Heart left ventricle (tissue), 16 donors: Measurements from ENCODE around the gene KLHL36. TPM values are rescaled to one million over a fixed set of nuclear protein-coding genes. Genes with fewer than 3 reads are reported as not detected.

Experiments
- ATAC-seq, 4 donors: fragments of 200-7000 bp; cut with Tn5 transposase; one replicate each; pipeline ENCODE4 v1.9.1; 2020 to 2022; ENCODE audit warnings: moderate library complexity in 4 of 4, mild to moderate bottlenecking in 3 of 4, moderate number of reproducible peaks in 1 of 4
- DNase-seq, 5 donors: peaks; one replicate each; pipeline ENCODE4 v3.0.0-alpha.2; 2020
- H3K27ac ChIP-seq, 12 donors: fragments of 200-600 bp; sonication (generic) in 4 of 12; one replicate each; pipeline versions ENCODE4 v1.5.0 to v1.8.0; 2016 to 2022; ENCODE audit warnings: mild to moderate bottlenecking in 2 of 12
- H3K27me3 ChIP-seq, 9 donors: fragments of 200-600 bp; sonication (generic) in 2 of 9; one replicate each; pipeline versions ENCODE4 v1.5.1 to v1.8.0; 2016 to 2022; ENCODE audit warnings: mild to moderate bottlenecking in 3 of 9
- H3K36me3 ChIP-seq, 9 donors: fragments of 200-600 bp; sonication (generic) in 2 of 9; one replicate each; pipeline versions ENCODE4 v1.5.0 to v1.8.0; 2018 to 2022; ENCODE audit warnings: mild to moderate bottlenecking in 2 of 9
- H3K4me1 ChIP-seq, 12 donors: fragments of 200-600 bp; sonication (generic) in 4 of 12; one replicate each; pipeline versions ENCODE4 v1.5.0 to v1.8.0; 2016 to 2022; ENCODE audit warnings: mild to moderate bottlenecking in 3 of 12
- H3K4me3 ChIP-seq, 12 donors: fragments of 200-600 bp; sonication (generic) in 4 of 12; one replicate each; pipeline versions ENCODE4 v1.5.0 to v1.8.0; 2017 to 2022; ENCODE audit warnings: mild to moderate bottlenecking in 9 of 12, moderate library complexity in 4 of 12
- H3K9me3 ChIP-seq, 12 donors: fragments of 200-600 bp; sonication (generic) in 4 of 12; one replicate each; pipeline versions ENCODE4 v1.5.0 to v1.8.0; 2016 to 2022; ENCODE audit warnings: mild to moderate bottlenecking in 1 of 12
- CTCF ChIP-seq, 12 donors: fragments of 200-600 bp; sonication (generic) in 4 of 12; IDR thresholded peaks; one replicate each; pipeline versions ENCODE4 v1.5.0 to v1.8.0; 2018 to 2022; ENCODE audit warnings: antibody characterized with exemption in 12 of 12, mild to moderate bottlenecking in 5 of 12
- POLR2A ChIP-seq, 2 donors: fragments of 450-650 bp; IDR thresholded peaks; one replicate each; pipeline ENCODE4 v1.6.1; 2017; ENCODE audit warnings: antibody characterized with exemption in 2 of 2, mild to moderate bottlenecking in 2 of 2, moderate library complexity in 2 of 2
- WGBS, 4 donors: extraction: QIAGEN DNeasy Blood & Tissue Kit in 2 of 4; methylation state at CpG; one replicate each; pipeline versions ENCODE4 v1.1.5 to v1.1.7; 2013 to 2018; 5-methylcytosine and 5-hydroxymethylcytosine counted together
- intact Hi-C, 10 donors: fragments of 100-400 bp; cut with DNase I; formaldehyde crosslinking; loops; one replicate each; pipeline versions ENCODE4 v1.11.1 to v1.14.2; 2022
- polyA plus RNA-seq, 2 donors: library from polyadenylated mRNA; stranded (reverse); fragments of 200-250 nt; gene quantifications; one replicate each; pipeline ENCODE4 v1.2.3, GENCODE V29; 2013
- total RNA-seq, 9 donors: library from RNA; depleted of rRNA in 2 of 9; stranded (reverse); fragments of >200 nt in 2 of 9; fragmentation: NEBNext Ultra II Directional in 3 of 9; extraction: Animal tissue kit (Norgen Biotek cat#: 25700) in 3 of 9; gene quantifications; one replicate each; pipeline versions ENCODE4 v1.1.0 to v1.2.4, GENCODE V29; 2016 to 2023
- donor health status: ischemic (EF 13 %, LVEDD 7.1; RV severe dilation, severe dysfunction).
- donor health status: healthy with polysubstance abuse.
- donor health status: DM: no; HTN: yes; CAD: no.
- donor health status: DM: no; HTN: no; CAD: no.
- donor health status: ischemic (EF 25% LVEDD 6.9; RV normal size, moderate dysfunction).
- donor health status: ischemic (EF 25% LVEDD 5.7; RV mildly dilated, moderate dysfunction).
- donor health status: healthy.
- donor health status: DM: yes; HTN: yes; CAD: no.
- donor health status: ischemic (EF 35%, LVEDD 5.7; RV mildly dilated, moderate dysfunction).
- donor health status: nonischemic (EF 11% LVEDD 7.7; RV severe dilation, severe dysfunction).
- donor health status: DM: yes; HTN: yes; CAD: no.
- donor health status: PGD.
- donor health status: ischemic (EF 29% LVEDD 5.4; RV normal size, mild dysfunction).
- donor health status: nonischemic (EF 23%, LVEDD 6.1; RV moderate dilation, normal function).

The KLHL36 gene
- total and polyA plus RNA-seq, 11 donors, result 19.2 to 93.0 (median 58.0) TPM

GRCh38 chr16:84614968-84615813, 33.1 kb upstream of the KLHL36 start:
- peaks cover 0 to 8% (median 0%) of the 10 kb centered on the region in 9 donors for H3K27me3 ChIP-seq
- peak overlapping the region in 2 of 12 donors; percentile 57 to 87 for H3K27ac ChIP-seq
- 74 to 88% (median 80%) methylated on average over 19 to 20 of the region's 20 CpGs for WGBS, 4 donors
- DNase-seq (no peak), ATAC-seq (no peak)
- peaks cover 0 to 77% (median 12%) of the 10 kb centered on the region in 12 donors for H3K4me1 ChIP-seq
- no peaks in the 10 kb centered on the region for H3K9me3 ChIP-seq
- H3K36me3 ChIP-seq, result peaks cover 0 to 5% (median 0%) of the 10 kb centered on the region in 9 donors
- TF ChIP-seq CTCF (IDR thresholded peaks at IDR 0.05), result no peak
- no peak for TF ChIP-seq POLR2A (IDR thresholded peaks at IDR 0.05)
- peak overlapping the region in 4 of 12 donors; percentile 7 to 96 (median 46) for H3K4me3 ChIP-seq
- intact Hi-C loops, result loop anchor here in 2 of 10 donors (10.0 kb wide), 2 partner anchors 60 to 330 kb away; no protein-coding TSS in a partner anchor

DNA sequence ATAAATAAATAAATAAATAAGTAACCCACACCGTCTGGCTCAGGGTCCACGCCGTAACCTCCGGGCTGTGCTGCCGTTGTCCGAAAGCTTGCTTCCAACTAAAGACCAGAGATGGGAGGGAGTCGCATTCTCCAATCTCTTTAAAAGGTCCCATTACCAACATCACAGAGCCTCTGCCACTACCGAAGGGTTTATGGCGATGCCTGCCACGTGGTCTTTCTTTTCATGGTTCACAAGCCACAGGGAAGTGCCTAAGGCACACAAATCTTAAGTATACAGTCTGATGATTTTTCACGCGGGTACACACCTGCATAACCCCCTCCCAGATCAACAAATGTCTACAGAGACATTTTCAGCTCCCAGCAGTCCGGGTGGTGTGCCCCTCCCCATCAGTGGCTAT, 31.8 kb upstream of the KLHL36 start:
- Histone ChIP-seq H3K4me1 (peaks cover 0 to 63% (median 12%) of the 10 kb centered on the region in 12 donors), H3K4me3 (peak overlapping the region in 10 of 12 donors; percentile 70 to 96 (median 76)), H3K27ac (peak overlapping the region in 1 of 12 donors; percentile 87), H3K36me3 (peaks cover 0 to 5% (median 0%) of the 10 kb centered on the region in 9 donors), H3K9me3 (no peaks in the 10 kb centered on the region), H3K27me3 (peaks cover 0 to 8% (median 0%) of the 10 kb centered on the region in 9 donors)
- 37 to 68% (median 48%) methylated on average over 13 of the region's 13 CpGs for WGBS, 4 donors
- ATAC-seq (no peak), DNase-seq (no peak)
- intact Hi-C loops, result loop anchor here in 2 of 10 donors (10.0 kb wide), 2 partner anchors 62 to 332 kb away; no protein-coding TSS in a partner anchor
- TF ChIP-seq CTCF (IDR thresholded peaks at IDR 0.05), result no peak
- no peak for TF ChIP-seq POLR2A (IDR thresholded peaks at IDR 0.05)

GRCh38 chr16:84617041-84617790, 31.1 kb upstream of the KLHL36 start:
- Histone ChIP-seq H3K36me3 (peaks cover 0 to 5% (median 0%) of the 10 kb centered on the region in 9 donors), H3K4me1 (peaks cover 0 to 61% (median 12%) of the 10 kb centered on the region in 12 donors), H3K27me3 (peaks cover 0 to 8% (median 0%) of the 10 kb centered on the region in 9 donors), H3K9me3 (no peaks in the 10 kb centered on the region), H3K4me3 (peak overlapping the region; percentile 31 to 96 (median 74)), H3K27ac (peak overlapping the region in 11 of 12 donors; percentile 37 to 87 (median 57))
- intact Hi-C loops, result loop anchor here in 2 of 10 donors (10.0 kb wide), 2 partner anchors 62 to 332 kb away; no protein-coding TSS in a partner anchor
- peak in 1 of 4 donors; percentile 2 for ATAC-seq
- TF ChIP-seq CTCF (IDR thresholded peaks at IDR 0.05) (peak in 1 of 12 donors; percentile 3), POLR2A (IDR thresholded peaks at IDR 0.05) (no peak)
- WGBS, 4 donors, result 2 to 5% (median 4%) methylated on average over 30 to 54 of the region's 54 CpGs
- DNase-seq, result peak in 4 of 5 donors; percentile 23 to 72 (median 34)
